ENCODE results near the gene HERPUD2. TPM values are rescaled to one million over a fixed set of nuclear protein-coding genes. Genes with fewer than 3 reads are reported as not detected.
"Not testable (repeated sequence)": the region's sequence is repeated elsewhere in the genome, so short reads cannot be mapped to it uniquely, and the experiment has no call there.

HERPUD2 gene
- total RNA-seq, 2 donors from 2014 or later = 25.3 to 27.4 TPM

DNA sequence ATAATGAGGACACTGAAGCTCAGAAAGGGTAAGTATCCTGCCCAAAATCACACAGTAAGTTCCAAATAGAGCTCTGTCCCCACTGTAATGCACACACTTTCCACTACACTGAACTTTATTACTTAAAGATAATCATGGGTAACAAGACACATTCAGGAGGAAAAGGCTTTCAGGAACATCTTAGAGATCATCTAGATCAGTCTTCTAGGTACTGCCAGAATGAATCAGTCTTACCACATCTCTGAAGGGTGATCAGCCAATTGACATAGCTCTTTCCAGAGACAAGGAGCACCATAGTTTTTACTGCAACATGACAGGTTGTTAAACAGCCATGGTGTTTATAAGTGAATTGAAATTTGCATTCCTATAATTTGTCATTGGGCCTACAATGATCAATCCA, 5.4 kb upstream of the HERPUD2 start:
- H3K4me1 Mint-ChIP-seq = peaks cover 10% of the 10 kb centered on the region
- peak overlapping the region; percentile 24 for H3K4me3 Mint-ChIP-seq
- no peaks in the 10 kb centered on the region for H3K27me3 Mint-ChIP-seq
- H3K27ac Mint-ChIP-seq = peak overlapping the region; percentile 63
- no peaks in the 10 kb centered on the region for H3K9me3 Mint-ChIP-seq
- peak; percentile 67 for ATAC-seq (replicated peaks)
- no peaks in the 10 kb centered on the region for H3K36me3 Mint-ChIP-seq (ENCODE audit: low read depth)

GRCh38 chr7:35699796-35700305, 4.9 kb upstream of the HERPUD2 start:
- Mint-ChIP-seq H3K27me3 (no peaks in the 10 kb centered on the region), H3K36me3 (ENCODE audit: low read depth) (no peaks in the 10 kb centered on the region), H3K4me3 (peak overlapping the region; percentile 24), H3K4me1 (peaks cover 10% of the 10 kb centered on the region), H3K27ac (peak overlapping the region; percentile 63), H3K9me3 (no peaks in the 10 kb centered on the region)
- ATAC-seq (replicated peaks) = no peak

GRCh38 chr7:35698382-35698781, 3.4 kb upstream of the HERPUD2 start:
- not testable (repeated sequence) for H3K4me3 Mint-ChIP-seq; ATAC-seq (replicated peaks); H3K27me3 Mint-ChIP-seq; H3K4me1 Mint-ChIP-seq; H3K9me3 Mint-ChIP-seq; H3K36me3 Mint-ChIP-seq (ENCODE audit: low read depth); H3K27ac Mint-ChIP-seq

DNA sequence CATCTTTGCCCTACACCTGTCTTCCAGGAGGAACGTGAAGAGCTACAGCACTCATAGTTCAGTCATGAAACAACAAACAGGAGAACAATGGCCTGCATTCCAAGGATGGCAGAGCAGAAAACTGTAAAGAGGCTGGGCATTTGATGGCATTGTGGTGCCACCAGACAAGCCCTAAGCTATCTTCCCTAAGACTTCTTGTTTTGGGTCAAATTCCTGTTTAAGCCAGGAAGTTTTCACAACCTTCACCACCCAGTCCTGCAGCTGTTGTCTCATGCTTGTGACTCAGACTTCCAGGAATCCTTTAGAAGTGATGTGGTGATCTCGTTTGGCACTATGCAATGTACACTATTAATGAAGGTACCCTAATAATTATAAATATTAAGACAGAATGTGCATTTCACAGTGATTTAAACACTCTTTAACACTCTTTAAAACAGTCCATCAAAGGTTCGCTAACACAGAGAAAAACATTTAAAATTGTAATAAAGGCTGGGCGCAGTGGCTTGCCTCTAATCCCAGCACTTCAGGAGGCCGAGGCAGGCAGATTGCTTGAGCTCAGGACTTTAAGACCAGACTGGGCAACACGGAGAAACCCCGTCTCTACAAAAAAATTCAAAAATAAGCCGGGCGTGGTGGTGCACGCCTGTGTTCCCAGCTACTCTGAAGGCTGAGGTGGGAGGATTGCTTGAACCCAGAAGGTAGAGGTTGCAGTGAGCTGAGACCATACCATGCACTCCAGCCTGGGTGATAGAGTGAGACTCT, 2.7 kb upstream of the HERPUD2 start:
- no peaks in the 10 kb centered on the region for H3K27me3 Mint-ChIP-seq
- no peaks in the 10 kb centered on the region for H3K9me3 Mint-ChIP-seq
- peak overlapping the region; percentile 85 for H3K4me3 Mint-ChIP-seq
- peaks cover 11% of the 10 kb centered on the region for H3K4me1 Mint-ChIP-seq
- H3K27ac Mint-ChIP-seq = peak overlapping the region; percentile 8
- ATAC-seq (replicated peaks) = no peak
- peaks cover 16% of the 10 kb centered on the region for H3K36me3 Mint-ChIP-seq (ENCODE audit: low read depth)

GRCh38 chr7:35695987-35696386, 1.1 kb upstream of the HERPUD2 start:
- peaks cover 25% of the 10 kb centered on the region for H3K4me1 Mint-ChIP-seq
- no peak for ATAC-seq (replicated peaks)

GRCh38 chr7:35695473-35695850, 527 bp upstream of the HERPUD2 start:
- peaks cover 30% of the 10 kb centered on the region for H3K4me1 Mint-ChIP-seq
- H3K27me3 Mint-ChIP-seq = no peaks in the 10 kb centered on the region
- H3K4me3 Mint-ChIP-seq = peak overlapping the region; percentile 85
- H3K9me3 Mint-ChIP-seq = no peaks in the 10 kb centered on the region
- peak overlapping the region; percentile 88 for H3K27ac Mint-ChIP-seq
- peaks cover 28% of the 10 kb centered on the region for H3K36me3 Mint-ChIP-seq (ENCODE audit: low read depth)
- peak; percentile 47 for ATAC-seq (replicated peaks)

More at GRCh38 chr7:35695987-35696386, 1.1 kb upstream of the HERPUD2 start:
- Mint-ChIP-seq H3K27me3 (no peaks in the 10 kb centered on the region), H3K36me3 (ENCODE audit: low read depth) (peaks cover 28% of the 10 kb centered on the region), H3K9me3 (no peaks in the 10 kb centered on the region), H3K27ac (peak overlapping the region; percentile 88), H3K4me3 (peak overlapping the region; percentile 85)

GRCh38 chr7:35694161-35694783, 663 bp downstream of the HERPUD2 start:
- ATAC-seq (replicated peaks) = peak; percentile 15
- H3K27ac Mint-ChIP-seq = peak overlapping the region; percentile 86
- H3K4me1 Mint-ChIP-seq = peaks cover 41% of the 10 kb centered on the region
- H3K4me3 Mint-ChIP-seq = peak overlapping the region; percentile 85
- H3K36me3 Mint-ChIP-seq (ENCODE audit: low read depth) = peaks cover 35% of the 10 kb centered on the region
- H3K27me3 Mint-ChIP-seq = no peaks in the 10 kb centered on the region
- H3K9me3 Mint-ChIP-seq = no peaks in the 10 kb centered on the region

DNA sequence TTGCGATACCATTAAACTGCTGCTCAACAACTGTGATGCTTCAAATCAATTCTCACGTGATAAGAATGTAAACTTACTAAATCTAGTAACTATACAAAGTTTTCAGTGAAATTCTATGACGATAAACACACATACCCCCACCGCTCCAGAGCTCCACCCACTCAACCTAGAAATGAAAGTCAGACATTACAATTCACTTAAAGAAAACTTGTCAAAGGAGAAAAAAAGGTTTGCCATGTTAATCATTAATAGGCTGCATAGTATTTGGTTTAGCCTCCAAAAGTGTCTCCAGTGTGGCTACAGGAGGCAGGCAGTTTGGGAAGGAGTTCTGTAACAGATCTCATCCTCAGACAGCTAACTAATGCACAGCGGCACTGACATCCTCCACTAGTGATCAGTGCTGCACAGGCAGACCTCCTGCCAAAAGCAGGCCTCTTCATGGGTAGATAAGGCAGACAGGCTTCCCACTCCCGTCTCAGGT, 3.1 kb downstream of the HERPUD2 start:
- ATAC-seq (replicated peaks) = peak; percentile 17

DNA sequence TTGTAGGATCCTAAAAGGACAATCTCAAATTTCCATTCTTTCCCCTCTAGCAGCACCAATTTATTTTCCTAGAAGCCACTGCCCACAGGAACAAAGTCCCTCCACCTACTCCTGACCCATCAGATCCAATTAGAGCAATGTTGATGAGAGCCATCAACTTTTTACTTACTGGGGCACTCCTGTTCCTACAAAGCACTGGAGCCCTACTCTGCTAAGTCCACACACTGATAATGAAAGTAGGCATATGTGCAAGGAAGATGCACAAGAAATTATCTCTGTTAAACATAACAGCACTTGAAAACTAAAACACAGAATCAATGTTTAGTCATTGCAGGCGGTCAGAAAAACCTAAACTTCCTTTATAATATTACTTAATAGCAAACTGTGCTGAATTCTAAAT, 3.6 kb downstream of the HERPUD2 start:
- peak; percentile 18 for ATAC-seq (replicated peaks)
- peak overlapping the region; percentile 85 for H3K4me3 Mint-ChIP-seq

More for the DNA sequence above, 3.1 kb downstream of the HERPUD2 start:
- H3K27me3 Mint-ChIP-seq = no peaks in the 10 kb centered on the region
- peak overlapping the region; percentile 86 for H3K27ac Mint-ChIP-seq
- H3K36me3 Mint-ChIP-seq (ENCODE audit: low read depth) = peaks cover 40% of the 10 kb centered on the region
- H3K4me3 Mint-ChIP-seq = peak overlapping the region; percentile 85
- peaks cover 53% of the 10 kb centered on the region for H3K4me1 Mint-ChIP-seq
- H3K9me3 Mint-ChIP-seq = no peaks in the 10 kb centered on the region

GRCh38 chr7:35690614-35691013, 4.3 kb downstream of the HERPUD2 start:
- not testable (repeated sequence) for H3K9me3 Mint-ChIP-seq; ATAC-seq (replicated peaks); H3K27me3 Mint-ChIP-seq
- peak overlapping the region; percentile 85 for H3K4me3 Mint-ChIP-seq
- peak overlapping the region; percentile 86 for H3K27ac Mint-ChIP-seq
- H3K4me1 Mint-ChIP-seq = peaks cover 48% of the 10 kb centered on the region
- peaks cover 40% of the 10 kb centered on the region for H3K36me3 Mint-ChIP-seq (ENCODE audit: low read depth)

More for the DNA sequence above, 3.6 kb downstream of the HERPUD2 start:
- peaks cover 40% of the 10 kb centered on the region for H3K36me3 Mint-ChIP-seq (ENCODE audit: low read depth)
- peaks cover 49% of the 10 kb centered on the region for H3K4me1 Mint-ChIP-seq
- peak overlapping the region; percentile 86 for H3K27ac Mint-ChIP-seq
- H3K27me3 Mint-ChIP-seq = no peaks in the 10 kb centered on the region
- no peaks in the 10 kb centered on the region for H3K9me3 Mint-ChIP-seq

DNA sequence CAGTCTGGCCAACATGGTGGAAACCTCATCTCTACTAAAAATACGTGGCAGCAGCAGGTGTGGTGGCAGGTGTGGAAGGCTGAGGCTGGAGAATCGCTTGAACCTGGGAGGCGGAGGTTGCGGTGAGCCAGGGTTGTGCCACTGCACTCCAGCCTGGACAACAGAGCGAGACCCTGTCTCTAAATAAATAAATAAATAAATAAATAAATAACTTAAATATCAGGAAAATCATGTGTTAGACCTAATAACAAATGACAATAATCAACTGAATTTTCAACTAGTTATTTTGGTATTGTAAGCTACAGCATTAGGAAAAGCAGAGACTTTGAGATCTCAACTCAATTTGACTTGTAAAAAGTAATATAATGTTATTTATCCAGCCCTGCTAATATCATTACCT, 9.2 kb downstream of the HERPUD2 start:
- no peaks in the 10 kb centered on the region for H3K27me3 Mint-ChIP-seq
- no peaks in the 10 kb centered on the region for H3K9me3 Mint-ChIP-seq
- H3K36me3 Mint-ChIP-seq (ENCODE audit: low read depth) = peaks cover 31% of the 10 kb centered on the region
- no peak overlapping the region for H3K4me3 Mint-ChIP-seq
- no peak overlapping the region for H3K27ac Mint-ChIP-seq
- no peak for ATAC-seq (replicated peaks)
- H3K4me1 Mint-ChIP-seq = peaks cover 52% of the 10 kb centered on the region

DNA sequence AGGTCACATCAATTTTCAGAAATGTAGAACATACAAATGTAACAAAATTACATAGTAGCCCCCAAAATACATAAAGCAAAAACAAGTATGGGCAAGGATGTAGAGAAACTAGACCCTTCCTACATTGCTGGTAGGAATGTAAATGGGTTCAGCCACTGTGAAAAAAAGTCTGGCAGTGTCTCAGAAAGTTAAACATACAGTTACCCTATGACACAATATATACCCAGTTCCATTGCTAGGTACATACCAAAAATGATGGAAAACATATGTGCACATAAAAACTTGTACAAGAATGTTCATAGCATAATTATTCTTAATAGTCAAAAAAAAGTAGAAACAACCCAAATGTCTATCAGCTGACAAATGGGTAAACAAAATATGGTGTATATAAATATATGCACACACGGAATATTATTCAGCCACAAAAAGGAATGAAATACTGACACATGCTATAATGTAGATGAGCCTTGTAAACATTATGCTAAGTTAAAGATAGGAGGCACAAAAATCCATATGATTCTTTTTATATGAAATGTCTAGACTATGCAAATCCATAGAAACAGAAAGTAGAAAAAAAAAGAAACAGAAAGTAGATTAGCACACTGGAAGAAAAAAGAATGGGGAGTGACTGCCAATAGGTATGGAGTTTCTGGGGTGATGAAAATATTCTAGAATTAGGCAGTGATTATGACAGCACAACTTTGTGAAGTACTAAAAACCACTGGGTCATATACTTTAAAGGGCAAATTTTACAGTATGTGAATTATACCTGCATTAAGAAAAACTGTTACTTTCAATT, 13.5 kb downstream of the HERPUD2 start:
- ATAC-seq (replicated peaks) = peak; percentile 66
- H3K9me3 Mint-ChIP-seq = no peaks in the 10 kb centered on the region
- peak overlapping the region; percentile 31 for H3K27ac Mint-ChIP-seq
- peaks cover 47% of the 10 kb centered on the region for H3K4me1 Mint-ChIP-seq
- H3K4me3 Mint-ChIP-seq = peak overlapping the region; percentile 71
- H3K36me3 Mint-ChIP-seq (ENCODE audit: low read depth) = peaks cover 18% of the 10 kb centered on the region
- no peaks in the 10 kb centered on the region for H3K27me3 Mint-ChIP-seq

DNA sequence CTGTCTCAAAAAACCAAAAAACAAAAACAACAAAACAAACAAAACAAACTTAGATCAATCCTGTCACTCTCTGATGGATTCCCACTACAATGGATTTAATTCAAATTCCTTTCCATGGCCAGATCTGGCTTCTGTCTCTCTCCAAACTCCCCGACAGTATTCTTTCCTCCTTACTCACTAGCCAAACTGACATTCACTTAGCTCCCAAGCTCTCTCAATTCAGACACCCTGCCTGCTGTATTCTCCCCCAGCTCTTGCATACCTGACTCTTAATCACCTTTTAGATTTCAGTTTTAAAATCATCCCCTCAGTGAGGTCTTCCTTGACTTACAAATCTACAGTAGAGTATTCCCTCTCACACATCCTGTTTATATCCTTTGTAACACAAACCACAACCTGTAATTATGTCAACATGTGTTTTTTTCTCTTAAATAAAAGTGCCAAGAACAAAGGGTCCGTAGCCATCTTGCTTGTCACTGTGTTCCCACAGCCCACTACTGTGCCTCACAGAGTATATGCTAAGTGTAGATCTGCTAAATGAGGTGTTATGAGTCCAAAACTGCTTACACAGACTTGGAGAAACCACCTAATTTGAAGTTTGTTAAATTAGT, 14.4 kb downstream of the HERPUD2 start:
- H3K4me1 Mint-ChIP-seq = peaks cover 52% of the 10 kb centered on the region
- peak overlapping the region; percentile 71 for H3K4me3 Mint-ChIP-seq
- H3K9me3 Mint-ChIP-seq = no peaks in the 10 kb centered on the region
- peaks cover 23% of the 10 kb centered on the region for H3K36me3 Mint-ChIP-seq (ENCODE audit: low read depth)
- ATAC-seq (replicated peaks) = peak; percentile 86
- no peaks in the 10 kb centered on the region for H3K27me3 Mint-ChIP-seq
- peak overlapping the region; percentile 77 for H3K27ac Mint-ChIP-seq

Measured in activated T-helper 17 cell treated with anti-CD3 and anti-CD28 coated beads, Interleukin-2, amount 50 U/mL, for 72 hours (primary cell).